Activated T-cell treated with anti-CD3 and anti-CD28 coated beads, Interleukin-2, amount 50 U/mL, for 48 hours (primary cell): ENCODE results near the gene BDKRB2.

Experiments used
- DNase-seq, 2 experiments: peaks; one replicate each; pipeline ENCODE4 v3.0.0-alpha.2; 2020

Gene BDKRB2

DNA sequence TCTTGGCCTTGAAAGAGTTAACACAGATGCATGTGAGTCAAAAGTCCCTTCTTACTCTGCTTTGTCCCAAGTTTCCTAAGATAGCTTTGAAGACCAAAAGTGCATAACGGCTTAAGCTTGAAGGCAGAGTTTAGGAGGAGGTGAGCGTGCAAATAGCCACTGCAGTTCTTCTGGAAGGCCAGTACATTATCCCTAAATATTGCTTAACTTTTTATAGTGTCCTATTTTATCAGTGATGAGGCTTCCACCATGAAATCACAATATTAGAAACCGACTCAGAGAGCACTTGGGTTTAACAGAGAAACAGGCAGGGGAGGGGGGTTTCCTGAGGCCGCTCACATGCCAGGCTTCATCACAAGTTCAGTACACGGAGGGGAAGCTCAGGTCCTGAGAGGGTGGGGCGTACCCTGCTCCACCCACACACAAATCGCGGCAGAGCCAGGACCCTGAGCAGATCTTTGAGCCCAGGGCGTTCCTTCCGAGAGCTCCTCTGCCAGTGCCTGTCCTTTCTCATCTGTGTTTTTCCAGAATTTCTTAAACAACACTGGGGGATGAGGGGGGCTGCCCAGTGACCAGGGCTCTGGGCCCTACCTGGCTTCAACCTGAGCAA is 26.8 kb upstream of the BDKRB2 start:
- no peak for DNase-seq

DNA sequence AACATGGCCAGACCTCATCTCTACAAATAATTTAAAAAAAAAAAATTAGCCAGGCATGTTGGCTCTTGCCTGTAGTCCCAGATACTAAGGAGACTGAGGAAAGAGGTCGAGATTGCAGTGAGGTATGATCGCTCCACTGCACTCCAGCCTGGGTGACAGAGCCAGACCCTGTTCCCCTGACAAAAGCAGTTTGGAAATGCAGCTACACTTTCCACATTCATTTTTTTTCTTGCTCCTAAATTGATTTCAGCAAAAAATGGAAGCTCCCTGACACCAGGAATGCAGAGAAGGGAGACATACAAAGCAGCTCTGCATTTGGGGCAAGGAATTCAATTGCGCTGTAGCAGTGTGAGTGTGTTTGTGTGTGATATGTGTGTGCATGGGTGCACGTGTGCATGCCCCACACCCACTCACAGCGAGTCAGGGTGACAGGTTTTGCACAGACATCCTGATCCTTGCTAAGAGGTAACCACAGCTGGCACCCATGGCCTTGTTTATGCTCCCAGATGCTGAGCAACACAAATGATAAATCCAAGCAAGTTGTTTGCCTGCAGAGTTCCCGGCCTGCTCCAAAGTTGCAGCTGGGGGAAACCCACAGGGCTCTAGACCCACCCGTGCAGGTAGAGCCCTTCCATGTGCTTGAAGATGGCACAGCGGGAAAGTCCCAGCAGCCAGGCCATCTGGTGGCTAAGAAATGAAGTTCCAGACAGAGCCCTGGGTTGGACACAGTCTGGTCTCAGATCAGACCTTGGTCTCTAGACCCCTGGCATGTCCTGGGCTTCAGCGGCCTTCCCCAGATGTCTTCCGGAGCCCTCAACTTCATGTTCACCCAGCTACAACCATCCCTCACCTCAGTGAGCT is 25.9 kb upstream of the BDKRB2 start:
- peak in 1 of 2 experiments; percentile 19 for DNase-seq

DNA sequence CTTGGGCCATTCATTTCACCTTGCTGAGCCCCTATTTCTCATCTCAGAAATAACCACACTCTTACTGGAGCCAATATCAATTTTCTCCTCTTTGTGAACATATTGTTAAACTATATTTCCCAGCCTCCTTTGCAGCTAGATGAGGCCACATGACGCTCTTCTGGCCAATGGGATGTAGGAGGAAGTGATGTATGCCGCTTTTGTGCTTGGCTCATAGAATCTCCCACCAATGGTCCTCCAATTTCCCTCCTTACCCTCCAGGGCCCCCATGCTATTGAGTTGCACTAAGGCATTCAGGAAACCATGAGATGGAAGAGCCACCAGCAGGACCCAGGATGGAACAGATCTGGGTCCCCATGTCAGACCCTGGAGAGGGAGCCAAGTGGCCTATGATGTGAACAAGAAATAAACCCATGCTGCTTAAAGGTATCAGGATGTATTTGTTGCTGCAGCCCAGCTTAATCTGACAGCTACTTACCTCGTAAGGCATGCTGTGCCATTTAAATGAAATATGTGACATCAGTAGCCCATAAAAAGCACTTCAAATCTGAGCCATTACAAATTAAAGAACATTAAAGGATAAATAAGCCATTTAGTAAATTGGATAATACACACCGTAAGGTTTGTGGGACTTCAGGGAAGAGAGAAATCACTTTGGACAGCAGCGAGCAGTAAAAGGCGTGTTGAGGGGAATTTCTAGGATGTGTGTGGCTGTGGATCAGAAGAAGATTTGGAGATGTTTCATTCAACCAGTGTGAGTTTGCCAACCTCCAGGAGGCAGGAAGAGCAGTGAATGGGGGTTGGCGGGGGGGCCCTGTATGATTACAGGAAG is 24.4 kb upstream of the BDKRB2 start:
- no peak for DNase-seq

DNA sequence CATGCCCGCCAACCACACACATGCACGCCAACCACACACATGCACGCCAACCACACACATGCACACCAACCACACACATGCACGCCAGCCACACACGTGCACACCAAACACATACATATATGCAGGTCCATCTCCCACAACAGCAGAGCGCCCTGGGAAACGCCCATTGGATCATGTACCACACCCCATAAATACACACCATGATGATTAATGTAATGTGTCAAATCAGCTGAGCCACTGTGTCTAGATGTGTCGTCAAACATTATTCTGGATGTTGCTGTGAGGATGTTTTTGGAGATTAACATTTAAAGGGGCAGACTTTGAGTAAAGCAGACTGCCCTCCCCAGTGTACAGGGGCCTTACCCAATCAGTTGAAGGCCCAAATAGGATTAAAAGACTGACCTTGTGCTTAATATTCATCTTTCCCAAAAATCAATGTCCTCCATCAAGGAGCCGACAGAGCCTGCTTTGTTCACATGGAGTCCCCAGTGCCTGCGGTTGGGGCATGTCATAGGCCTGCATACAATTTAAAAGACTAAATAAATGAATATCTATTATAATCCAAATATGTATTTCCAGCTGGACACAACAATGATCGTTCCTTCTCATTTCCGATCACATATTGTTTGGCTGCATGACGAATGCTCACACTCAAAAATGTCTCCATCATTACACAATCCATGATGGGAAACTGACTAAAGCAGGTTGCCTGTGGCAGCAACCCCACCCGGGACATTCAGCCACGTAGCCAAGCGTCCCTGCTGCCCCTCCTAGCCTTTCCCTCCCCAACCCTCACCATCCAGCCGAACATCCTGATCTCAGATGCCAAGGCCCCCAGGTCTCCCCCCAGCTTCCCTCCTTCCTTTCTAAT is 23.2 kb upstream of the BDKRB2 start:
- no peak for DNase-seq

DNA sequence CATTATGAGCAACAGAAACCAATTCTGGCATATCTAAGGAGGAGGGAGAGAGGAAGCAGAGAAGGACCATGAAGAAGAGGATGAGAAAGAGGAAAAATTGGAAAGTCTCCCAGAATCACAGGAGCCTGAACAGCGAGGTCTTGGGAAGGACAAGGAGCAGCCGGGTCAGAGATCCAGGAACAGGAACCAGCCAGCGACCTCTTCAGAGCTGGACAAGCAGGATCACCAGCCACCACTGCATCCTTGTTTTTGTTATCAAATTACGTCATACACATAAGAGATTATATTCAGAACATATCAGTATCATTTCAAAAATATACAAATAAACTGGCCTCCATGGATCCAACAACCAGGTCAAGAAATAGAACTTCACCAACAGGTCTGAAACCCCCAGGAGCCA is 22.1 kb upstream of the BDKRB2 start:
- no peak for DNase-seq

DNA sequence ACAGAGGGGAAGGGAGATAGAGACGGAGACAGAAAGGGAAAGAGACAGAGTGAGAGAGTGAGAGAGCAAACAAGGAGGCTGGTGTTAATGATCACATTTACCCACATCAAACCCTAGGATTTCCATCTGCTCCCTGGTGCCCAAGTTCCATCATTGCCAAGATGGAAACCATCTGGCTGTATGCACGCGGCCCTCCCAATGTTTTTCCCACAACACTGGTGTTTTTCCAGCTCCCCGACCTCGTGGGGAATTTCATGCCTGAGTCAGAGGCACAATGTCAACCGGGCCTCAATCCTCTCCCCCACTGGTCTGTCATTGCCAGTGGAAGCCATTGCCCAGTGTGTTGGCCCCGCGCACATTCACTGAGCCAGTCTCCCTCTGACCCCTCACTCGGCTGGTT is 19.9 kb upstream of the BDKRB2 start:
- no peak for DNase-seq

DNA sequence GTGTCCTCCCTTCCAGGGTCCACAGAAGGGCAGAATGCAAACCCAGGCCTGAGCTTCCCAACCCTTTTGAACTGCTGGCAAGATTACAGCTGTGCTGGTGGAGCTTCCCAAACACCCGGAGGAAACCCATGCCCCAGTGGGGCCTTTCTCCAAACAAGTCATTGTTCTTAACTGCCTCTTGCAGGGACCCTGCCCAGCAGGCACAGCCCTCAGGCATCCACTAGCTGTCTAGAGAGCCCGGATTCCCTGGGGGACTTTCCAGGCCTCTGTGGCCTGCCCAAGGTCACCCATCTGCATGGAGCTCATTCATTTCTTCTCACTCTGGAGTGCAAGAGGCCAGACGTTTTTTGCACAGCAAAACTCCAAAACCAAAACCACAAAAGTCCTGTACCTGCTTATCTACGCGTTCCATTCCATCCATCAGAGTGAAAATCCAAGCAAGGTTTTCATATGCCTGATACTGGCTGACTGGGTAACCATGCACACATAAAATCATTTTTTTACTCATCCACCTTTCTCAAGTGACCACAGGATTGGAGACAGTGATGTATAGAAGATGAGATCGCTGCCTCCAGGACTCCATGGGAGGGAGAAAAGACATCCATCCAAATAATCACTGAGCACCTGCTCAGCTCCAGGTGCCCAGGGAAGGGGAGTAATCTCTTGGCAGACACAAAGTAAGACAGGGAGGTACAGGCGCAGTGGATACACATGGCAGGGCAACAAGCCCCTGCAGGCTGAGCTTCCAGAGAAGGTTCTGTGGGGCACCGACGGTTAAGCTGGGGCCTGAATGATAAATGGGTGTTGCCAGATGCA is 17.2 kb upstream of the BDKRB2 start:
- DNase-seq: no peak

DNA sequence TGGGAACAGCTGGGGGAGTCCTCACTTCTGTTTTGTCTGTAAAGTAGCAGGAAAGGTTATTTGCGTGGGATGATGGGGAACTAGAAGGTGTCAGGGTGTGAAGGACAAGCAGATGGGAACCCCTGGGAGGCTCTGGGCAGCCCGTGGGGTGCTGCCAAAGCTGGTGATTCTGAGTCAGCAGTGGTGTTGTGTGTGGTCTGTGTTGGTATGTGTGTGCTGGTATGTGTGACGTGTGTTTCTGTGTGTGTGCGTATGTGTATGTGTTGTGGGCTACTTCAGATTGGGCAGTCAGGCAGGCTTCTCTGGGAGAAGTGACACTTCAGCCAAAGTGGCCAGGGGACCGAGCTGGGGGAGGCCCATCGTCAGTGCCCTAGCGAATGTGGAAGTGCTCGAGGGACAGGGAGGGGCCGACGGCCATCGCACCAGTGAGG is 15.3 kb upstream of the BDKRB2 start:
- DNase-seq: no peak

DNA sequence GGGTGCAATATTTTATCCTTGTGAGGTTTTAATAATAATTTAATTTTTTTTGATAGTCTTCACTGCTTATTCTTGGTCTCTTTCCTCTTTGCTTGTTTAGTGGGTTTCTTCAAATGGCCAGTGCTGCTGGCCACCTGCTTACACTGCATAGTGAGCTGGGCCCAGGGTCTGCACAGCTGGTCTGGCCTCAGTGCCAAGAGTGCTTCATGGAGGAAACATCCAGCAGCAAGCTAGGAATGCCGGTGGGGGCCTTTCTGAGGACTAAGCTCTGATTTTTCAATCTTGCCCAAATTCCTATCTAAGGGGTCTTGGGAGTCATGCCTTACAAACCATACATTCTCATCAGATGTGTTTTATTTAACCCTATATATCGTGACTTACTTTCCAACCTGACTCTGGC is 13.3 kb upstream of the BDKRB2 start:
- DNase-seq: no peak

DNA sequence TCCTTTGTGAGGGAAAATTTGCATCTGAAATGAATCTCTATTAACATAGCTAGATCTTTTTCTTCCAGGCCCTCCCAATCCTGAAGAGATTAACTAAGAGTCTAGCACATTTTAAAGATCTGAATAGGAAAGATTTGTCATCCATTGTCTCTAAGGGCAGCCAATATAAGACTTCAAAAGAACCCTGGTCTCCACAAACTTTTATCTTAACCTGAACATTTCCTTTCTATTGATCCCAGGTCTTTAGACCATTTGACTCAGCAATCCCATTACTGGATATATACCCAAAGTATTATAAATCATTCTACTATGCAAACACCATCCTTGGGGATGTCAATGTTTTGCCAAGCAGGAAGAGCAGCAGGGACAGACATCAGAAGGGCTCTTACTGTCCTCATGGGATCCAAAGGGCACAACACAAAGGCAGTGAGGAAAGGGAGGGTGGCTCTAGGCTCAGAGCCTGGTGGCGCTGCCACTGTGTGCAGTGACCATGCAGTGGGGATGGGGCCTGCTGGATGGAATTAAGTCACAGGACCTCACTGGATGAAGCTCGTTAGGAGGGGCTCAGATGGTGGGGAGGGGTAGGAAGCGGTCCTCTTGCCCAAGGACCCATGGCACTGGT is 12.7 kb upstream of the BDKRB2 start:
- no peak for DNase-seq

DNA sequence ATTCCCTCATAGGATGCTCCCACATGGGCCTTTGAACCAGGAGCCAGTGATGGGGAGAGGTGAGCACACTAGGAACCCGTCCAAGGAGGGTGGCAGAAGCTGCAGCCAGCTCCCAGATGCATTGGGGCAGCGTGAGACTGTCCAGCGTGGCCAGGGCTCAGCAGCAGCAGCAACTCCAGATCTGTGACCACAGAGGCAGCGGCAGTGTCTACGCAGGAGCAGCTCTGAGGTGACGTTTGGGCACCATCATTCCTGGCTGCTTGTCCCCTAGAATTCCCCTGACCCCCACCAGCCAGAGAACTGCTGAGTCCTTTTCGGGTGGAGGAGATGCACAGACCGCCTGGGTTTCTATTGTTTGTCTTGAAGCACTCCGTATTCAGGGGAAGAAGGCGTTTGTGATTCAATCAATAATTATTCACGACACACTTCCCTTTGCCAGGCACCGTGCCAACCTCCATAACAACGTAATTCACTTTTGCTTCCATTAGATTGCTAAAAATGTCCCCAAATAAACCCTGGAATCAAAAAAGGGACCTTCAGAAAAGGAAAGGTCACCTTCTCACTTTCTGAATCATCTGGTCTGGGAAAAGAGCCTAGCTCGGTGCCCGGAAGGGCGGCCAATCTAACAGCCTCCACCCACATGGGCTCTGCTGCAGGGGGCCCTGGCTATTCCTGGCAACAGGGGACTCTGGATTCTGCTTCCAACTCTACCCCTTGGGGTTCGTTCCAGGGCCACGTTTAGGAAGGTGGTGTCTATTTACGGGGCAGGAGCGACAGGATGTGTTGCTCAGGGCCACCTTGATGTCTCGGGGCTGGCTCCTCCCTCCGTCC is 11.4 kb upstream of the BDKRB2 start:
- no peak for DNase-seq

DNA sequence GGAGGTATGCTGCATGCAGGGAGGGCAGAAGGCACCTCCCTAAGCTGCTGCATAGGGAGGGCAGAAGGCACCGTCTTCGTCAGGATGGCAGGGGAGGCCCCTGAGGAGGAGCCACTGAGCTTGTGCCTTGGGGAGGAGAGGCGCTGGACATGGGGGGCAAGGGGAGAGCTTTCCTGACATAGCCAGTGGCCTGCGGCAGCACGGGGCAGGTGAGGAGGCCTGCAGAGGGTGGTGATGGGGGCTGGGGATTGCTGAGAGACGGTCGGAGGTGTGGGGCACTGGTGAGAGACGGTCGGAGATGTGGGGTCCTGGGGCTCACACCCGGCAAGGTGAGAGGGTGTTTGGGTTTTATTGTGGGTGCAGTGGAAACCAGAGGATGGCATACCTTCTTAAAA is 10.4 kb upstream of the BDKRB2 start:
- no peak for DNase-seq

DNA sequence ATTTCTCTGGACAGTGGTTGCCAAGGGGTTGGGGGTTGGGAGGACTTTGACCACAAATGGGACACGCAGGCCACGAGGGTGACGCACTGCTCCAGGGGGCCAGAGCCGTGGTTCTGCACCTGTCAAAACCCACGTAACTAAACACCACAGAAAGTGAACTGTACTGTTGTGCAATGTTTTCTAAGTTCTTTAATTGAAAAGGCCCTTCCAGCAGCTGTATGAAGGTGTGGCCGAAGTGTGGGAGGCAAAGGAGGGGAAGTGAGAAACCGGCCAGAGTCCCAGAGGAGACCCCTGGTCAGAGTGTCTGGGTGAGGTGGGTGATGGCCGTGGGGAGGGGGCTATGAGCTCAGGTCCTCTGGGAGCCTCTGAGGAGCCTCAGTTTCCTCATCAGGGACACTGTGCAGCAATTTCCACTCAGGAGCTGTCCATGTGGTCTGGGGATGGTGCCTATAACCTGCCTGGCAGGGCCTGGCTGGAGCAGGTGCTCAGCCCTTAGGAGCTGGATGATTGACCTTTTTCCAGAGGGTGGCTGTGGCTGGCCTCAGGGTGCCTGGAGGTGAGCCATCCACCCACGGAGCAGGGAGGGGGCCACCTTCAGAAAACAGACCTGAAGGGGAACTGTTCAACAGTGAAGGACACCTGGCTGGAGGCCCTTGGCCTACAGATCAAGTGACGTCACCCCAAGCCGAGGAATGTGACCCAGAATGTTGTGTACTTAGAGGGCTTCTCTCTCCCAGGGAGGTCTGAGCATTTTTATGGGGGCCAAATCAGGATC is 9.8 kb upstream of the BDKRB2 start:
- no peak for DNase-seq

DNA sequence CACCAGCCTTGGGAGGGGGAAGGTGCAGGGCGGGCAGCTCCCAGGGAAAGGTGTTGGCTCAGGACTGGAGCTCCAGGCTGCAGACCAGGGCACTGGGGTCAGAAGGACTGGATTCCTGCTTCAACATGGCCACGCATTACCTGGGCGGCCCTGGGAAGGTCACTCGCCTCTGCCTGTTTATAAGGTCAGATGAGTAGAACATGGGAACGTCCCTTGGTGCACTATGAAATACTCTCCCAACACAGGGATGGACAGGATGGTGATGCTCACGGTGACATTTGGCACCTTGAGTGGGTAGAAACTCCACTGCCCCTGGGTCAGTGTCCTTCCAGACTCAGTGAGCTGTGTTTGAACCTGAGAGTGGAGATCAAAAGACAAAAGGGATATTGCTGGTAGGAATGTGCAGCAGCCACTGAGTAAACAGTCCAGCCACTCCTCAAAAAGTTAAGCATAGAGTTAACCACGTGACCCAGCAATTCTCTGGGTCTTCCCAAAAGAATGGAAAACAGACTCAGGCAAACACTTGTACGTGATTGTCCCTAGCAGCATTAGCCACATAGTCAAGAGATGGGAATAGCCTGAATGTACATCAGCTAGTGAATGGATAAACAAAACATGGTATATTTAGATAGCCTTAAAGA is 9.1 kb upstream of the BDKRB2 start:
- no peak for DNase-seq

DNA sequence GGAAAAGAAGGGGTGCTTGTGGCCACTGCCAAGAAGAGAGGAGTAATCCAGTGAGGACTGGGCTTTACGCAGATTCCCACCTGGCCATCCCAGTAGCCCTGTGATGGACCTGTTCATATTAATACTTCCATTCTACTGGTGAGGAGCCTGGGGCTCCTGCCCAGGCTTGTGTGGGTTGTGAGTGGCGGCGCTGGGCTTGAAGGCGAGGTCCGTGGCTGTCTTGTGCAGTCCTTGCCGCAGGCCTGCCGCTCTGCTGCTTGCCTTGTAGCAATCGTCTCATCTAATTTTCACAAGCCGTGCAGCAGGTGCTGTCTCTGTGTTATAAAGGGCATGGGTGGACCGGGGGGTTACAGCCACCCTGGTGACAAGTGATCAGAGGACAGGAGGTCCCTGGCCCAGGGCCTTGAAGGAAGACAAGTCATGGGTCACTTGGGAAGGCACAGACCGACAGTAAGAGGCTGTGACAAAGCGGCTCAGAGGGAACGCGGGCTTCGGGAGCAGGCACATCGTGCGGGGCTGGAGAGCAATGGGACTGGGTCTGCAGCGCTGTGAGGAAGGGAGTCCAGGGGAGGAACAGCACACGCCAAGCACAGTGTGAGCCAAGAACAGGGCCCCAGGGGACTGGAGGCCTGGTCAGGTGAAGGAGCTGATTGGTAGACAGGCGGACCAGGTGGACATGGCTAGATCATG is 7.3 kb upstream of the BDKRB2 start:
- DNase-seq: no peak

DNA sequence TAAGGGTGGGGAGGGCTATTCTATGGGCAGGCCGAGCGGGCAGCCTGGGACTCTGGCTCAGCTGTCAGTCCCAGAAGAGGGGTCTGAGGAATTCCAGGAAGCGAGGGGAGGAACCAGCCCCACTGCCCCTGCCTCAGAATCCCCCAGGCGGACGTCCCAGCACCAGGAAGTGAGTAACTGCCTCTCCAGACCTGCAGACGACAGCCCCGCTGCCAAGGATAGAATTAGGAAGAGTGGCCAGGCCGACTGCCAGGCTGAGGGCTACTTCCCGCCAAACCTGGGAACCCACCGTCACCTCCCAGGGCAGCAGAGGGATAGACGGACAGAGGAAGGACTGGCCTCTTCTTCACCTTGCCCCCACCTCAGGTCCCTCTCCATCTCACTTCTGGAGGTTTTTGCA is 6.7 kb upstream of the BDKRB2 start:
- DNase-seq: no peak

DNA sequence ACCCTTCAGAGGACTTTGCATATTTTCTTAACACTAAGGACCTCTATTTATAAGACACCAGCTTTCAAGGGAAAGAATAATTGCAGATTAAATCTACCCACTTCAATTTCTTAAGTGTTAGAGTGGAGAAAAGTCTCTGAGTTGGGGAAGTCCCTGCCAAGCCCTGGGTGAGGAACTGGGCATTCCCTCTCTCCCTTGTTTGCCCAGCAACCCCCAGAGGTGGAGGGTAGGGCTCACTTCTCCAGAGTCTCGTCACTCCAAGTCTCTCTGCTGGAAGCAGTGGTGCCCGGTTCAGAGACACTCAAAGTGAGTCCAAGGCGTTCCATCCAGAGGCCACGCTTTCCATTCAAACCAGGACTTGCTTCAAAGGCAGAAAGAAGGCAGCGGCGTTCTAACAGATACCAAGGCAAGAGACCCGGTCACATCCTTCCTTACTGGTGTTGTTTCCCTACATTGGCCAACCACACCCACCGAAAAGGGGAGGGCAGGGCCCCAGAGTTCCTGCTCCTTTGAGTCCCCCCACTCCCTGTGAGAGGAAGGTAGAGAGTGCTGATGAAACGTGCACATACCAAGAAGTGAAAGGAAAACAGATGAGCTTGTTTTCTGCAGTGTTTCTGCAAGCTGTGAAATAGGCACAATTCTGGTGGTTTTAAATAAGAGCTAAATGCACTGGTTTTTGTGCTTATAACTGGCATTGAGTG is 6.1 kb upstream of the BDKRB2 start:
- DNase-seq: no peak

DNA sequence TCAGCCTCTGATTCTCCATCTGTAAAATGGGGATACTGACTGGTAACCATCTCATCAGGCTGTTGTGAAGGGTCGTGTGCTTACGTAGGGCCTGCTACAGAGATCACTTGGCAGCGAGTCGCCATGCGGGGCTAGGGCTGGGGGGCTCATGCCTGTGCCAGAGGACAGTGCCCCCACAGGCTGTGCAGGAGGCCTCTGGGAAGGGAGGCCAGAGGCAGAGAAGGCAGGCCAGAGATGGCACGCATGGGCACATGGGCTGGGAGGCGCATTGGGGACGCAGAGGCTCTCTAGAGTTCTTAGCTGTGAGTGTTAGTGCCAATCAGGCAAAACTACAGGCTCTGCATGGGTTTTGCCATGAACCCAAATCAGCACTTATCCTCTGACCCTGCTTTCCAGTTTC is 3.5 kb upstream of the BDKRB2 start:
- DNase-seq: no peak
